HG03045 (cell line): ENCODE results near the gene ANKFN1.
"Not testable (repeated sequence)": the region's sequence is repeated elsewhere in the genome, so short reads cannot be mapped to it uniquely, and the experiment has no call there.

ENCODE experiments used
- ATAC-seq: cut with Tn5 transposase; IDR thresholded peaks from one replicate; pipeline ENCODE4 v1.9.1; 2021; ENCODE audit warnings: mild to moderate bottlenecking, moderate library complexity; ENCODE audit not compliant: unreplicated experiment

The ANKFN1 gene

DNA sequence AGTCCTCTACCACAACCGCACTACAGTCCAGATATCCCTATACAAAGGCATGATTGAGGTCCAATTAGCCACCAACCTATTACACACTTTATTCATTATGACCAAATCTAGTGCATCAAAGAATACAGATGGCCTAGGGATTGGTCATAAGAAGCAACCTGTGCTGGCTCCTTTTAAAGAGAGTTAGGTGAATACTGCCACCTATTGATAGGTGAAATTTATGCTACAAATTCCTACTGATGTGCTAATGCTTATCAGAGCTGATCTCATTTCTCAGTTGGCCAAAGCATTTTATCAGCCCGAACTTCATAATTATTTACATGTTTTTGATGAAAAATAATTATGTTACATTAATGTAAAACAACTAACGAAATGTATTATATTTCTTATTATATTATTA, 166.3 kb downstream of the ANKFN1 start:
- ATAC-seq, result no peak

DNA sequence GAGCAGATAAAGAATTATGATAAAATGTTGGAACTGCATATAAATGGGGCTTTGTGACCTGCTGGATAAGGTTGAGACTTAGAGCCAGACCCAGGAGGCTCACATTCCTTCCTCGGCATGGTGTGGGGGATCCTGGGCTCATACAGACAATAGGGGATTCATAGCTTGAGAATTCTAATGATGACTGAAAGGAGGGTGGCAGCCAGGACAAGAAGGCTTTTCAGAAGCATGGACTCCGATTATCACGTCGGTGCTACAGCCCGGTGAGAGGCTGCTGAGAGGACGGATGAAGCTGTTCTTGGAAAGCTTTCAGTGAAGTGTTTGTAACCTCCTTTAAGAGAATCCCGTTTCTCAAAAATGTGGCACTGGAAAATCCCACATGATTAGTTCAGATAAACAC, 167.2 kb downstream of the ANKFN1 start:
- no peak for ATAC-seq

- no peak for ATAC-seq
These were observed 169.7 kb downstream of the ANKFN1 start for GRCh38 chr17:56322991-56323390.

- ATAC-seq, result no peak
These were observed 171.4 kb downstream of the ANKFN1 start for GRCh38 chr17:56324676-56325075.

GRCh38 chr17:56325313-56326000, 172.2 kb downstream of the ANKFN1 start:
- ATAC-seq, result no peak

DNA sequence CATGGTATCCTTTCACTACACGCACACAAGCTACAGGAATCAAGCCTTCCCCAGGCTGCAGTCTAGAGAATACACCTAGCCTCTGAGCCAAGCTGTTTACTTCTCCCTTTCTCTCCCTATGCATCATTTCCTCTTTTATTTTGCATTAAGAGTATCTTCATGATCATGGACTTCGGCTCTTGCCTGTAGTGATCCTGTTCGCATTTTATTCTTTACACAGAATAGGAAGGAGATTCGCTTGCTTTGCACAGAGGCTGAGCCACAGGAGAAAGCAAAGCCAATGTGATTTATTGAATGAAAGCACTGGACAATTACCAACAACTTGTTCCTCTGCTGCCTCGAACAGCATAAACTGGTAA, 172.7 kb downstream of the ANKFN1 start:
- ATAC-seq, result no peak

DNA sequence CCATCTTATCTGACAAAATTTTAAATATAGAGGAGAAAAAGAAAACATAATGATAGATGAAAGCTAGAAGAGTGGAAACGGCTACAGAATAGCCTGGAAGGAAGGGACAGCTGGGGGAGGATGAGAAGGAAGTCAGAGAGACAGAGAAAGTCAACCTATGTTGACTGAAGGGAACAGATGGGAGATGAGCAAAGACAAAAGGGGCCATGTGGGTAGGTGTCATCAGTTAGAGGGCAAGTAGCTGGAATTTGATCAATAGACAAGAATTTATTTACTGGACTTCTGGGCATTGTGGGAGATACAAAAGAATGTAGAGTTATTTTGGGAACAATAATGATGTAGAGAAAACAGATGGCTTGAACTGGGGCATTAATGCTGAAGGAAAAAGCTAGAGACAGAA, 194.4 kb downstream of the ANKFN1 start:
- ATAC-seq, result no peak

GRCh38 chr17:56350592-56350991, 197.3 kb downstream of the ANKFN1 start:
- ATAC-seq, result no peak

GRCh38 chr17:56351675-56352074, 198.4 kb downstream of the ANKFN1 start:
- no peak for ATAC-seq

DNA sequence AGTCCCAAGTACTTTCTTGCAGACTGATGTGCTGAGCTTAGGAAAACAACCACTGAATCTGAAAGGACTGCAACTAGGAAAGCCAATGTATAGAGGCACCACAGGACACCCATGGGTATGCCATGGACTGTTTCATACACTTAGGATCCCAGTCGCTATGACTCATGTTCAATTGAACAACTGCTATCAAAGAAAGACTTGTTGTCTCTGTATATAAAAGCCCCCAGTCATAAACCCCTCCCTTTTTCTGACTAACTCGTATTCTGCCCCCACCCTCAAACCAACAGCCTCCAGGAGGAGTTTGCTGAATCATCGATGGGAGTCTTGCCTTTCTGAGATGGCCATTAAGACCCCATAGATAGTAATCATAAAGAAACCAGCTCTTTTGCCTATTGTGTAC, 205.4 kb downstream of the ANKFN1 start:
- no peak for ATAC-seq

DNA sequence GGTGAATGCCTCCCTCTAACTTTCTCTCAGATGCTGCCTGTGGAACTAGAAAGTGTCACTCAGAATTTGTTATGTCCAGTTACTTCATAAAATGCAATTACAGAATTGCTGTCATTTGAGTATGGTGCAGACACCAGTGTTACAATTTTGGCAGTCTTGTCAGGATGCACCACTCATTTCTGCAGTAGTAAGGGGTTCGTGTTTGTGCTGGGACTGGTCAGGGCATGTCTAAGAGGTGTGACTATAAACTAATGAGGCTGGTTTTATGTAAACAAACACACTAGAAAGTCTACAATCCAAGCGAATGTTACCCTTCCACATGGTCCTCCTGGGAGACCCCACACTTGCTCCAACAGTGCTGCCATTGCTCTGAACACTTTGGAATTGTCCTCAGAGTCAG, 206.2 kb downstream of the ANKFN1 start:
- ATAC-seq, result no peak

DNA sequence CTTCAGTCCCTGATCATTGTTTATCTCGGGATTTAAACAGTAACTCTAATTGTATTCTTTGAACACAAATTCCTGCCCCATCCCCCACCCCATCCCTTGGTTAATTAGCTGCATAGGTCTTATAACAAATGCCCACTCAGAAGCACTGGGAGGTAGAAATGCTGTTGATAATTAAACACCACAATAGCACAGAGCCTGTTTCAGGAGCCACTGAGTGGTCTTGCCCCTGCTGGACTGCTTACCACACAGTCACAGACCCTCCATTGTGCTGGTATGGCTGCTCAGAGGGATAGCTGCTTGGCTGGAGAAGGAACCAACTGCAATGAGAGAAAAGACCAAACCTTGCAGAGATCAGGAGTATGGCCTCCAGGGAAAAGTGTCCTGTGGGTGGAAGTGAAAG, 214.1 kb downstream of the ANKFN1 start:
- ATAC-seq, result no peak

GRCh38 chr17:56373981-56374833, 220.9 kb downstream of the ANKFN1 start:
- no peak for ATAC-seq

GRCh38 chr17:56389356-56389755, 236.1 kb downstream of the ANKFN1 start:
- no peak for ATAC-seq

DNA sequence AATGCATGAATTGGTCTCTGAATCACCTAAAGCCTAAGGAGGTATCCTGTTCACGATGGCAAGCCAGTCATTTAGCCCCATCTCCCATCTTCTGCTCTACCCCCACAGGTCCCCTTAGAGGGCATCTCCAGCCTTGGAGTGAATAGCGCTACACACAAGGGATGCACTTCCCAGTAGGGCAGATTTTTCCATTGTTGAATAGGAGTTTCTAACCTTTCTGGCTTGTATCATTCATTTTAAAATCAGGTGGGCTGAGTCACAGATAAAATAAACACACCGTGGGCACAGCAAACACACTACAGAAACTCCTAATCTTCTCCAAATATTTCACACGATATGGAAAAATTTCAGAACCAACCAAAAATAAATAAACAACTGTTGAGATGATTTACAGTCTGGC, 239.0 kb downstream of the ANKFN1 start:
- no peak for ATAC-seq

DNA sequence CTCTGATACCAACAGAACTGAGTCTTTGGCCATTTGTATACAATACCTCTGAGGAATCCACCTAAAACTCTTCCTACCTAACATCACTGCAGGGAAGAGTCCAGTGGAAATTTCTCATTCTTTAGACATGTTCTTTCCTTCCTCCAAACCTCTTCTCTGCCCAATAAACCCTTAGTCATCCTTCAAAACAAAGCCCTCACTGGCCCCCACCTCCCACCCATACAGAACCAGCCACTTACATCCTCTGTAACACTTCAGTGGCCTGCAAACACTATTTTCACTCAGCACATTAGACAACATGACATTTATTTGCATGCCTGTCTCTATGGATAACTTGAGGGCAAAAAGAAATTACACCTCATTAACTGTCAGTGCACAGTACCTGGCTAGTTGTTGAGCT, 239.9 kb downstream of the ANKFN1 start:
- ATAC-seq, result no peak

- ATAC-seq, result no peak
These were observed 242.5 kb downstream of the ANKFN1 start for GRCh38 chr17:56395787-56396186.

- ATAC-seq, result no peak
These were observed 253.8 kb downstream of the ANKFN1 start for GRCh38 chr17:56407086-56407485.

DNA sequence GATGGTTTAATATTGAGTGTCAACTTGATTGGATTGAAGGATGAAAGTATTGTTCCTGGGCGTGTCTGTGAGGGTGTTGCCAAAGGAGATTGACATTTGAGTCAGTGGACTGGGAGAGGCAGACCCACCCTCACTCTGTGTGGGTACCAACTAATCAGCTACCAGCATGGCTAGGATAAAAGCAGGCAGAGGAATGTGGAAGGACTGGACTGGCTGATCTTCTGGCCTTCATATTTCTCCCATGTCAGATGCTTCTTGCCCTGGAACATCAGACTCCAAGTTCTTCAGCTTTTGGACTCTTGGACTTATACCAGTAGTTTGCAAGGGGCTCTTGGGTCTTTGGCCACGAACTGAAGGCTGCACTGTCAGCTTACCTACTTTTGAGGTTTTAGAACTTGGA, 259.1 kb downstream of the ANKFN1 start:
- ATAC-seq, result not testable (repeated sequence)

- ATAC-seq, result no peak
These were observed 263.5 kb downstream of the ANKFN1 start for GRCh38 chr17:56416682-56417351.

DNA sequence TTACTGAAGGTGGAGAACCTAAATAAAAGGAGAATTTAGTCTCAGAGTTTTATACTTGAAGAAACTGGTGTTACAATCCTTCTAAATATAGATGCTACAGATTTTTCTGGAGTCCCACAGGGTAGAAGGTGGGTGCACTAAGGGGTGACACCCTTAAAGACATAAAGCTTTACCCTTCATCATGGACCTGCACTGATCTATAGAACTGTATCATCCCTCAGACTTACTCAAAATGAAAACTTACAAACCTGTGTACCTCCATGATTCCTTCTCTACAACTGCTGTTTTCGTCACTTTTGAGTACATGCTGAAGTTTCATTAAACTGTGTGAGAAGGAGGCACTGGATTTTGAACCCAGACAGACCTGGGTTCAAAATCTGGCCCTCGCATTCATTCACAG, 270.7 kb downstream of the ANKFN1 start:
- ATAC-seq, result no peak

GRCh38 chr17:56424543-56425044, 271.3 kb downstream of the ANKFN1 start:
- no peak for ATAC-seq
